Measurements from ENCODE around the gene FGFRL1.

The FGFRL1 gene

GRCh38 chr4:1019729-1020470, 8.5 kb downstream of the FGFRL1 start:
- FAIRE-seq = no peak
- DNase-seq (ENCODE audit: insufficient read length, low spot score) = no peak
- no peak for TF ChIP-seq CTCF (IDR thresholded peaks at IDR 0.05; ENCODE audit: insufficient read depth, missing control alignments)

- no peak for TF ChIP-seq CTCF (IDR thresholded peaks at IDR 0.05; ENCODE audit: insufficient read depth, missing control alignments)
- no peak for FAIRE-seq
- DNase-seq (ENCODE audit: insufficient read length, low spot score) = no peak
Observed at GRCh38 chr4:1021386-1022050, 10.1 kb downstream of the FGFRL1 start.

GRCh38 chr4:1022051-1022738, 10.8 kb downstream of the FGFRL1 start:
- DNase-seq (ENCODE audit: insufficient read length, low spot score) = no peak
- no peak for TF ChIP-seq CTCF (IDR thresholded peaks at IDR 0.05; ENCODE audit: insufficient read depth, missing control alignments)
- FAIRE-seq = no peak

GRCh38 chr4:1022739-1023066, 11.3 kb downstream of the FGFRL1 start:
- TF ChIP-seq CTCF (IDR thresholded peaks at IDR 0.05; ENCODE audit: insufficient read depth, missing control alignments) = no peak
- DNase-seq (ENCODE audit: insufficient read length, low spot score) = no peak
- FAIRE-seq = no peak

GRCh38 chr4:1023075-1023640, 11.7 kb downstream of the FGFRL1 start:
- no peak for TF ChIP-seq CTCF (IDR thresholded peaks at IDR 0.05; ENCODE audit: insufficient read depth, missing control alignments)
- no peak for DNase-seq (ENCODE audit: insufficient read length, low spot score)
- FAIRE-seq = no peak

- FAIRE-seq (no peak), DNase-seq (ENCODE audit: insufficient read length, low spot score) (no peak)
- TF ChIP-seq CTCF (IDR thresholded peaks at IDR 0.05; ENCODE audit: insufficient read depth, missing control alignments) = no peak
Observed at GRCh38 chr4:1023895-1024740, 12.7 kb downstream of the FGFRL1 start.

Data from D721Med (cell line).